Panc1 (cell line): Measurements from ENCODE around the gene NKX6-2. TPM values are rescaled to one million over a fixed set of nuclear protein-coding genes. Genes with fewer than 3 reads are reported as not detected.

Experiments used
- ATAC-seq: fragments of 200-7000 bp; cut with Tn5 transposase; 2 replicates; pipeline ENCODE4 v1.9.1; 2020; ENCODE audit warnings: mild to moderate bottlenecking, moderate library complexity
- BruUV-seq: library from RNA; stranded (reverse); fragments of 400-500 nt; replicated peaks from 2 replicates; lab custom pipeline; 2021; lab: Mats Ljungman, UMichigan
- CTCF ChIA-PET: fragments of 300-600 bp; sonication (Branson Sonifier 250); formaldehyde crosslinking; loops from one replicate; lab custom pipeline; 2022; ENCODE audit warnings: antibody characterized with exemption; lab: Charles Lee
- POLR2A ChIA-PET: fragments of 300-600 bp; sonication (Branson Sonifier 250); formaldehyde crosslinking; loops from one replicate; lab custom pipeline; 2022; ENCODE audit warnings: antibody characterized with exemption; lab: Charles Lee
- DNase-seq: peaks from one replicate; pipeline ENCODE4 v3.0.0-alpha.2; 2010; ENCODE audit warnings: low read depth, low spot score
- H3K27ac ChIP-seq: 2 replicates; pipeline ENCODE4 v1.5.1; 2011; ENCODE audit warnings: mild to moderate bottlenecking, low read length, inconsistent platforms
- H3K27me3 ChIP-seq: fragments of 200-500 bp; sonication (Bioruptor generic); 2 replicates; pipeline ENCODE4 v1.6.0; 2014; ENCODE audit warnings: low read length, inconsistent platforms; ENCODE audit not compliant: control insufficient read depth, insufficient read depth
- H3K36me3 ChIP-seq: fragments of 200-500 bp; sonication (Bioruptor generic); 2 replicates; pipeline ENCODE4 v1.5.1; 2014; ENCODE audit warnings: inconsistent platforms, mild to moderate bottlenecking, low read length, moderate library complexity; ENCODE audit not compliant: control insufficient read depth, insufficient read depth
- H3K4me1 ChIP-seq: 2 replicates; pipeline ENCODE4 v1.5.1; 2011; ENCODE audit warnings: inconsistent platforms, mild to moderate bottlenecking, low read length, moderate library complexity; ENCODE audit not compliant: control insufficient read depth, insufficient read depth
- H3K4me3 ChIP-seq, 2 experiments: 2 replicates each; pipeline ENCODE4 v1.5.1; 2011 to 2012; ENCODE audit warnings: low read depth in 2 of 2, low read length in 2 of 2, mild to moderate bottlenecking in 2 of 2, inconsistent platforms in 1 of 2, moderate library complexity in 1 of 2
- H3K9me3 ChIP-seq: fragments of 200-500 bp; sonication (Bioruptor generic); 2 replicates; pipeline ENCODE4 v1.5.1; 2014; ENCODE audit warnings: low read depth, mild to moderate bottlenecking, inconsistent platforms, low read length, moderate library complexity; ENCODE audit not compliant: control insufficient read depth, insufficient read depth
- CTCF ChIP-seq: fragments of 450-650 bp; IDR thresholded peaks from 2 replicates; pipeline ENCODE4 v1.5.1; 2017; ENCODE audit warnings: mild to moderate bottlenecking
- POLR2AphosphoS5 ChIP-seq: IDR thresholded peaks from 2 replicates; pipeline ENCODE4 v1.6.1; 2012; ENCODE audit warnings: mild to moderate bottlenecking, low read depth, low read length, moderate library complexity
- REST ChIP-seq, 2 experiments: IDR thresholded peaks; 2 replicates each; pipeline ENCODE4 v1.6.1; 2011 to 2012; ENCODE audit warnings: low read depth in 2 of 2, control low read depth in 1 of 2, low read length in 1 of 2, mild to moderate bottlenecking in 1 of 2, moderate library complexity in 1 of 2; ENCODE audit not compliant: insufficient read depth in 1 of 2
- SIN3A ChIP-seq: IDR thresholded peaks from 2 replicates; pipeline ENCODE4 v1.6.1; 2012; ENCODE audit warnings: low read depth, mild to moderate bottlenecking, low read length, moderate library complexity, borderline replicate concordance; ENCODE audit not compliant: insufficient read depth
- TCF7L2 ChIP-seq: IDR thresholded peaks from 2 replicates; pipeline ENCODE4 v1.6.1; 2011; ENCODE audit warnings: mild to moderate bottlenecking, low read depth, low read length, inconsistent platforms
- in situ Hi-C: cut with HindIII; loops from 2 replicates; pipeline ENCODE4 v1.10.0; 2016; ENCODE audit warnings: low sequenced_read_pairs, low pct_unique_long_range_greater_than_20kb
- intact Hi-C: fragments of 100-400 bp; cut with micrococcal nuclease; formaldehyde crosslinking; loops from one replicate; pipeline ENCODE4 v1.10.0; 2022; ENCODE audit not compliant: unreplicated experiment
- total RNA-seq: library from RNA; stranded (reverse); gene quantifications from one replicate; pipeline ENCODE4 v1.2.1, GENCODE V29; 2021; ENCODE audit not compliant: unreplicated experiment

The NKX6-2 gene
- total RNA-seq, 1 experiment from 2014 or later, result 1.6 TPM

GRCh38 chr10:132738454-132739224 lies 47.3 kb downstream of the NKX6-2 start:
- ATAC-seq (no peak), DNase-seq (no peak)
- no peak overlapping the region for H3K27ac ChIP-seq
- TF ChIP-seq REST (IDR thresholded peaks at IDR 0.05; ENCODE audit: insufficient read depth in 1 of 2, low read depth in 2 of 2, low read length in 1 of 2), result no peak
- TF ChIP-seq TCF7L2, result no peak
- no peak for TF ChIP-seq CTCF
- no peak for TF ChIP-seq POLR2AphosphoS5
- TF ChIP-seq SIN3A, result no peak
- no peak overlapping the region for H3K4me3 ChIP-seq
- ChIA-PET POLR2A (no interaction called here), CTCF (no interaction called here)
- in situ Hi-C loops, result no loop called here
- intact Hi-C loops, result no loop called here
- no peaks in the 10 kb centered on the region for H3K9me3 ChIP-seq
- BruUV-seq, result no TSS peak
- H3K36me3 ChIP-seq, result no peaks in the 10 kb centered on the region
- H3K4me1 ChIP-seq, result no peaks in the 10 kb centered on the region
- H3K27me3 ChIP-seq, result no peaks in the 10 kb centered on the region

- ATAC-seq, result no peak
- BruUV-seq, result no TSS peak
- in situ Hi-C loops (no loop called here), intact Hi-C loops (no loop called here)
- Histone ChIP-seq H3K27me3 (no peaks in the 10 kb centered on the region), H3K4me3 (no peak overlapping the region), H3K36me3 (no peaks in the 10 kb centered on the region), H3K9me3 (no peaks in the 10 kb centered on the region), H3K27ac (no peak overlapping the region), H3K4me1 (no peaks in the 10 kb centered on the region)
- POLR2A ChIA-PET, result no interaction called here
- TF ChIP-seq TCF7L2, result no peak
- TF ChIP-seq CTCF, result no peak
- TF ChIP-seq SIN3A, result no peak
- no peak for TF ChIP-seq POLR2AphosphoS5
- TF ChIP-seq REST (IDR thresholded peaks at IDR 0.05; ENCODE audit: insufficient read depth in 1 of 2, low read depth in 2 of 2, low read length in 1 of 2), result no peak
- CTCF ChIA-PET, result no interaction called here
- no peak for DNase-seq
These were observed 48.4 kb downstream of the NKX6-2 start for GRCh38 chr10:132737390-132738048.
